Stimulated activated CD8-positive, alpha-beta memory T cell treated with anti-CD3 and anti-CD28 coated beads, Interleukin-15, amount 100 ng/mL, for 4 hours (primary cell): ENCODE measurements around the gene SEPTIN2.
"Not testable (repeated sequence)": the region's sequence is repeated elsewhere in the genome, so short reads cannot be mapped to it uniquely, and the experiment has no call there.

Source experiments
- DNase-seq, 2 donors: peaks; one replicate each; pipeline ENCODE4 v3.0.0-alpha.2; 2020; ENCODE audit warnings: low read depth in 2 of 2

SEPTIN2 gene

GRCh38 chr2:241314226-241315092 lies 1.3 kb upstream of the SEPTIN2 start:
- DNase-seq, result no peak

GRCh38 chr2:241315093-241315878 lies 439 bp upstream of the SEPTIN2 start, which contains the start of gene HDLBP:
HDLBP (minus strand) TSS chr2:241315672; CDS start chr2:241266869, 48,803 bp downstream.
- peak; percentile 100 for DNase-seq

- DNase-seq, result no peak
Observed at GRCh38 chr2:241316825-241317224, 1.1 kb downstream of the SEPTIN2 start.

- no peak for DNase-seq
Observed at GRCh38 chr2:241317391-241317790, 1.7 kb downstream of the SEPTIN2 start.

- DNase-seq, result not testable (repeated sequence)
Observed at GRCh38 chr2:241318830-241319229, 3.1 kb downstream of the SEPTIN2 start.

- no peak for DNase-seq
Observed at GRCh38 chr2:241320394-241320793, 4.7 kb downstream of the SEPTIN2 start.

GRCh38 chr2:241321033-241321432 lies 5.3 kb downstream of the SEPTIN2 start:
- no peak for DNase-seq

GRCh38 chr2:241321886-241322285 lies 6.2 kb downstream of the SEPTIN2 start:
- DNase-seq, result no peak

- DNase-seq, result no peak
Observed at GRCh38 chr2:241323778-241324177, 8.1 kb downstream of the SEPTIN2 start.

- no peak for DNase-seq
Observed at GRCh38 chr2:241324775-241325174, 9.1 kb downstream of the SEPTIN2 start.

GRCh38 chr2:241325257-241325656 lies 9.5 kb downstream of the SEPTIN2 start:
- no peak for DNase-seq

- no peak for DNase-seq
Observed at GRCh38 chr2:241329669-241330615, 14.2 kb downstream of the SEPTIN2 start.

GRCh38 chr2:241330616-241330981 lies 14.9 kb downstream of the SEPTIN2 start:
- no peak for DNase-seq

- DNase-seq, result no peak
Observed at GRCh38 chr2:241334813-241335212, 19.1 kb downstream of the SEPTIN2 start.

- no peak for DNase-seq
Observed at GRCh38 chr2:241339839-241340630, 24.3 kb downstream of the SEPTIN2 start.

- DNase-seq, result no peak
Observed at GRCh38 chr2:241340631-241341163, 25.0 kb downstream of the SEPTIN2 start.

- no peak for DNase-seq
Observed at GRCh38 chr2:241344925-241345651, 29.4 kb downstream of the SEPTIN2 start.

GRCh38 chr2:241349941-241350340 lies 34.2 kb downstream of the SEPTIN2 start:
- no peak for DNase-seq

- DNase-seq, result no peak
Observed at GRCh38 chr2:241350530-241350877, 34.8 kb downstream of the SEPTIN2 start.
